Stimulated activated naive CD8-positive, alpha-beta T cell treated with anti-CD3 and anti-CD28 coated beads, Interleukin-15, Interleukin-2, amounts not matched to agents 100 U/mL and 50 U/mL, for 24 hours (primary cell): ENCODE data around the gene RNF11.
"Not testable (repeated sequence)": the region's sequence is repeated elsewhere in the genome, so short reads cannot be mapped to it uniquely, and the experiment has no call there.

Source experiments
- ATAC-seq: fragments of 150-1000 bp; cut with Tn5 transposase; one replicate; pipeline ENCODE4 v1.10.0; 2021
- DNase-seq: peaks from one replicate; pipeline ENCODE4 v3.0.0; 2021

RNF11 gene

GRCh38 chr1:51228471-51228870 is 7.6 kb upstream of the RNF11 start:
- DNase-seq, ATAC-seq: not testable (repeated sequence)

GRCh38 chr1:51230501-51231078 is 5.5 kb upstream of the RNF11 start:
- no peak for DNase-seq
- ATAC-seq, result no peak

GRCh38 chr1:51231120-51231519 is 5.0 kb upstream of the RNF11 start:
- no peak for ATAC-seq
- no peak for DNase-seq

GRCh38 chr1:51231896-51232295 is 4.2 kb upstream of the RNF11 start:
- ATAC-seq (no peak), DNase-seq (no peak)

- DNase-seq, ATAC-seq: not testable (repeated sequence)
Measured at GRCh38 chr1:51234236-51234635, 1.8 kb upstream of the RNF11 start.

- ATAC-seq (no peak), DNase-seq (peak; percentile 64)
Measured at GRCh38 chr1:51234721-51235425, 1.2 kb upstream of the RNF11 start.

- DNase-seq (peak; percentile 44), ATAC-seq (peak; percentile 35)
Measured at GRCh38 chr1:51236531-51237350, 668 bp downstream of the RNF11 start.

- DNase-seq (no peak), ATAC-seq (no peak)
Measured at GRCh38 chr1:51237351-51238033, 1.4 kb downstream of the RNF11 start.

GRCh38 chr1:51238034-51238403 is 1.9 kb downstream of the RNF11 start:
- no peak for DNase-seq
- no peak for ATAC-seq

- ATAC-seq, result no peak
Measured at GRCh38 chr1:51240084-51240483, 4.0 kb downstream of the RNF11 start.

GRCh38 chr1:51241119-51241518 is 5.0 kb downstream of the RNF11 start:
- DNase-seq, result no peak
- no peak for ATAC-seq

More at GRCh38 chr1:51240084-51240483, 4.0 kb downstream of the RNF11 start:
- no peak for DNase-seq

GRCh38 chr1:51242546-51242945 is 6.5 kb downstream of the RNF11 start:
- DNase-seq (no peak), ATAC-seq (no peak)

GRCh38 chr1:51247022-51247421 is 10.9 kb downstream of the RNF11 start:
- peak; percentile 65 for ATAC-seq
- DNase-seq, result no peak

GRCh38 chr1:51247499-51247898 is 11.4 kb downstream of the RNF11 start:
- DNase-seq (no peak), ATAC-seq (no peak)

GRCh38 chr1:51249445-51249844 is 13.4 kb downstream of the RNF11 start:
- ATAC-seq (no peak), DNase-seq (no peak)

- DNase-seq, ATAC-seq: not testable (repeated sequence)
Measured at GRCh38 chr1:51250729-51251128, 14.7 kb downstream of the RNF11 start.

GRCh38 chr1:51251165-51251564 is 15.1 kb downstream of the RNF11 start:
- not testable (repeated sequence) for ATAC-seq, DNase-seq

GRCh38 chr1:51252366-51252765 is 16.3 kb downstream of the RNF11 start:
- ATAC-seq (no peak), DNase-seq (no peak)

GRCh38 chr1:51253691-51254090 is 17.6 kb downstream of the RNF11 start:
- ATAC-seq (no peak), DNase-seq (no peak)

- ATAC-seq, result no peak
- no peak for DNase-seq
Measured at GRCh38 chr1:51255331-51255730, 19.3 kb downstream of the RNF11 start.

- no peak for DNase-seq
- ATAC-seq, result no peak
Measured at GRCh38 chr1:51263147-51263877, 27.2 kb downstream of the RNF11 start.

- no peak for ATAC-seq
Measured at GRCh38 chr1:51264451-51264850, 28.4 kb downstream of the RNF11 start.

More at GRCh38 chr1:51264451-51264850, 28.4 kb downstream of the RNF11 start:
- no peak for DNase-seq
